Body of pancreas (tissue), 4 donors: ENCODE results near the gene CUL9.
"Not testable (repeated sequence)": the region's sequence is repeated elsewhere in the genome, so short reads cannot be mapped to it uniquely, and the experiment has no call there.

Source experiments
- POLR2A ChIP-seq, 3 donors: fragments of 450-650 bp; IDR thresholded peaks; one replicate each; pipeline ENCODE4 v1.6.1; 2016; ENCODE audit warnings: antibody characterized with exemption in 3 of 3, mild to moderate bottlenecking in 2 of 3
- TF ChIP-seq, protein P1 (sequence below), 7 experiments: fragments of 450-650 bp in 4 of 7; fragments of 200-600 bp in 3 of 7; sonication (generic) in 3 of 7; IDR thresholded peaks; one replicate each; pipeline ENCODE4 v1.5.1; 2016 to 2019; ENCODE audit warnings: antibody characterized with exemption in 7 of 7

DNA sequence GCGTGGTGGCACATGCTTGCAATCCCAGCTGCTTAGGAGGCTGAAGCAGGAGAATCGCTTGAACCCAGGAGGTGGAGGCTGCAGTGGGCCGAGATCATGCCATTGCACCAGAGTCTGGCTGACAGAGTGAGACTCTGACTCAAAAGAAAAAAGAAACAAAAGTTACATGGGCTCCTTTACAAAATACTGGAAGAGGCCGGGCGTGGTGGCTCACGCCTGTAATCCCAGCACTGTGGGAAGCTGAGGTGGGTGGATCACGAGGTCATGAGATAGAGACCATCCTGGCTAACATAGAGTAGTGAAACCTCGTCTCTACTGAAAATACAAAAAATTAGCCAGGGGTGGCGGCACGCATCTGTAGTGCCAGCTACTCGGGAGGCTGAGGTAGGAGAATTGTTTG is 42.0 kb upstream of the CUL9 start:
- TF ChIP-seq, protein P1, sequence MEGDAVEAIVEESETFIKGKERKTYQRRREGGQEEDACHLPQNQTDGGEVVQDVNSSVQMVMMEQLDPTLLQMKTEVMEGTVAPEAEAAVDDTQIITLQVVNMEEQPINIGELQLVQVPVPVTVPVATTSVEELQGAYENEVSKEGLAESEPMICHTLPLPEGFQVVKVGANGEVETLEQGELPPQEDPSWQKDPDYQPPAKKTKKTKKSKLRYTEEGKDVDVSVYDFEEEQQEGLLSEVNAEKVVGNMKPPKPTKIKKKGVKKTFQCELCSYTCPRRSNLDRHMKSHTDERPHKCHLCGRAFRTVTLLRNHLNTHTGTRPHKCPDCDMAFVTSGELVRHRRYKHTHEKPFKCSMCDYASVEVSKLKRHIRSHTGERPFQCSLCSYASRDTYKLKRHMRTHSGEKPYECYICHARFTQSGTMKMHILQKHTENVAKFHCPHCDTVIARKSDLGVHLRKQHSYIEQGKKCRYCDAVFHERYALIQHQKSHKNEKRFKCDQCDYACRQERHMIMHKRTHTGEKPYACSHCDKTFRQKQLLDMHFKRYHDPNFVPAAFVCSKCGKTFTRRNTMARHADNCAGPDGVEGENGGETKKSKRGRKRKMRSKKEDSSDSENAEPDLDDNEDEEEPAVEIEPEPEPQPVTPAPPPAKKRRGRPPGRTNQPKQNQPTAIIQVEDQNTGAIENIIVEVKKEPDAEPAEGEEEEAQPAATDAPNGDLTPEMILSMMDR (IDR thresholded peaks at IDR 0.05): not testable (repeated sequence)
- TF ChIP-seq POLR2A (IDR thresholded peaks at IDR 0.05): not testable (repeated sequence)
